HG02678 (cell line): Measurements from ENCODE around the gene PHF14.

Experiments used
- ATAC-seq: cut with Tn5 transposase; IDR thresholded peaks from one replicate; pipeline ENCODE4 v1.9.1; 2021; ENCODE audit warnings: mild to moderate bottlenecking, moderate library complexity; ENCODE audit not compliant: unreplicated experiment

Gene PHF14

GRCh38 chr7:11168650-11169170 lies 195.0 kb downstream of the PHF14 start:
- no peak for ATAC-seq

- no peak for ATAC-seq
These were observed 196.5 kb downstream of the PHF14 start for GRCh38 chr7:11170175-11170574.

DNA sequence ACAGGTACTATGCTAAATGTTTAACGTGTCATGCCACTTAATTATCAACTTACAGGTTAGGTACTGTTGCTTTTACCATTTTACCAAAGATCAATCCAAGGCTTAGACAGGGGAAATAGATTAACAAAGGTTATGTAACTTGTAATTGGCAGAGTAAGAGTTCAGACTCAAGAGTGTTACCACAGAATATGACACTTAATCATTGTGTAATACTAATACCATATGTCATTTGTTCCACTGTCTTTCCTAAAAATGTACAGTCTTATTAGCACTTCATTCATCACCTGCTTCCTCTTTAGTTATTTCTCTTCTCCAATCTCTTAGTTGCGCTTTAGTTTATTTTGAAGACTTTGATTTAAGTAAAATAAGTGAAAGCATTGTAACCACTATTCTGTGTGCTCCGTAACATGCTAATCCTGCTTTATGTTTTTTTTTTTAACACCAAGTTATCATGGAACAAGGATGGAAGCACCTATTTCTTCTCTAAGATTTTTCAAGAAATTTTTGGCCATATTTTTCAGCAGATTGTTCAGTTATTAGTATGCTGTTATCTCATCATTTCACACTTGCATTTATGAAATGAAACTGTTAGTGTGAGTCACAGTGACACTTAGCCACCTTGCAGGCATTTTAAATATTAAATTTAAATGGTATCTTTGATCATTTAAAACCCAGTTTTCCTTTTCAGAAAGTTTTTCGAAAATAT lies 197.3 kb downstream of the PHF14 start:
- no peak for ATAC-seq

GRCh38 chr7:11171569-11172192 lies 198.0 kb downstream of the PHF14 start:
- ATAC-seq: no peak

GRCh38 chr7:11172835-11173234 lies 199.2 kb downstream of the PHF14 start:
- ATAC-seq: no peak

- no peak for ATAC-seq
These were observed 201.7 kb downstream of the PHF14 start for GRCh38 chr7:11175371-11175770.

DNA sequence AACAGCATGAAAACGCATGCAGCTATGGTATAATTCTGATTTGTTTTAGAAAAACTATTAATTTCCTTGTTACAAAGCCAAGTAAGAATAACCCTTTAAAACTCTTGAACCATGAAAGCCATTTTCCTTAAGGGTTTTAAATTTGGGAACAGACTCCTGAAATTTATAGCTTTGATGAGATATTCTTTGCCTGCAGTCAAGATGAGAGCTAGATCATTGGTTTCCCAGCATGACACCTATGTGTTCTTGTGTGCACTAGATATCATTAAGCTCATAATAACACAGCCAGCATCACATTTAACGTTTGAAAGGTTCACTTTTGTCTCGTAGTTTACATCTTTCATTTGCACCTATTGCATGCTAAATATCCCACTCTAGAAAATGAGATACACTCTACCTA lies 202.2 kb downstream of the PHF14 start:
- no peak for ATAC-seq

DNA sequence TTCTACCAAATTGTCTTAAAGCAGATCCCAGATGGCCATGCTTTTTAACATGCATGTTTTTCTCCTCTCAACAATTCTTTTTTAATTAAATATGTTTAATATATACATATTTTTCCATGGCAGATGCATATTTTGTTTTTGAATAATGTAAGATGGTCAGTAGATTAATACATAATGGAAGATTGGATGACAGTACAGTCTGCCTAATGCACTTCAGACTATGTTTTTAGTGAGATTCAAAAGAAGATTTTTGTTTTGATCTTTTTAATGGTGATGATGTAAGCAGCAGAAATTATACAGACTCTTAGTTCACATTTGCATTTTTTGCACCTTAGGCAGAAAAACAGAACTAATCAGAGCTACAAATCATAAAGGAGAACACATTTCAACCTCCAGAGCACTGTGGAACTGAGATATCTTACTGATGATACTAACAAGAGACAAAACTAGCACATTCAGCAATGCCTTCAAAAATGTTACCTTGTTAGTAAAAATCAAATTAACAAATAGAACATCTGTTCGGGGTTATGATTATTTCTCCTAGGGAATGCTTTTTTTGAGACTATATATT lies 203.4 kb downstream of the PHF14 start:
- no peak for ATAC-seq

DNA sequence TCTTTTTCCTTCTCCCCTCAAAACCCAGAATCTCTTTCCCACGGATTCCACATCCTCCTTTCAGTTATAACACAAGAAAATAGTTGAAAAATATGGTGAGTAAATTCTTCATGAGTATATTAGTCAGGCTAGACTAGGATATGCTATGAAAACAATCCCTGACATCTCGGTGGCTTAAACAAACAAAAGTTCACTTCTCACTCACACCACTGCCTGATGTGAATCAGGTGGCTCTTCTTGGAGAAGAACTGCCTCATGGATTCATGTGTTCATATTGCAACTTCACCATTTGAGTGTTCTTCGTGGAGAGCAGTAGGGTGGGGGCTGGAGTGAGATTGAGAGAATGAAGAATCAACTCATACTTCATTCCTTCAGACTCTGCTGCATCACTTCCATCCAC lies 204.1 kb downstream of the PHF14 start:
- no peak for ATAC-seq

GRCh38 chr7:11181590-11181989 lies 207.9 kb downstream of the PHF14 start:
- no peak for ATAC-seq

DNA sequence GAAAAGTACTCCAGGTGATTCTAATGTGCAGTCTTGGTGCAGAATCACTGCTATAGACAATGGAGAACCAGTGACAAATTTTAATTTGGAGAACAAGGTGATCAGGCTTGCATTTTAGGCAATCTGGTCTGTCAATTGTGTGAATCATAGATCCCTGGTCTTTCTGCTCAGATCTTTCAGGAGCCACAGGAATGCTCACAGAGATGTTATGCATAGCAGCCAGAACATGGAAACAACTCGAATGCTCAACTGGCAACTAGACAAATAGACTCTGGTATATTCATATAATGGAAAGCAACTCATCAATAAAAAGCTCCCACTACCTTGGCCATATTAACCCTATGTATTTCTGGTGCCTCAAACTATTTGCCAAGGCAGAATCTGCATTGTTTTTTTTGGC lies 209.1 kb downstream of the PHF14 start:
- no peak for ATAC-seq

- ATAC-seq: no peak
These were observed 211.6 kb downstream of the PHF14 start for GRCh38 chr7:11185179-11185815.

GRCh38 chr7:11188529-11189310 lies 215.0 kb downstream of the PHF14 start:
- no peak for ATAC-seq

DNA sequence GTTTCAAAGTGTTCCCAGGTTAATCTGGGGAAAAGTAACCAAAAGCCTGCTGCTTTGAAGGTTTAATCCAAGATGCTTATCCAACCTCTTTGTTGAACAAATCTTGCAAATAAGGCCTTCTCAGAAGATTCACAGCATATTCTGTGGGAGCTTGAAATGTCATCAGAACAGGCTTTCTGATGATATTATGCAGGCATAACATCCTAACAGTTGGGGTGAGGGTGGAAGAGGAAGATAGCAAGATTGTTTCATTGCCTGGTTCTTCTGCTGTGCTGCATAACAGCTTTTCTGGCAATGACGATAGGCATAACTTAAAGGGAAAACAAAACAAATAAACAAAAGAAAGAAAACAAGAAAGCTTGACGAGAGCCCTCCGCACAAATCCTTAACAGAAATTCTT lies 217.4 kb downstream of the PHF14 start:
- no peak for ATAC-seq

GRCh38 chr7:11191574-11192220 lies 218.0 kb downstream of the PHF14 start:
- no peak for ATAC-seq

- ATAC-seq: no peak
These were observed 218.8 kb downstream of the PHF14 start for GRCh38 chr7:11192506-11192905.

DNA sequence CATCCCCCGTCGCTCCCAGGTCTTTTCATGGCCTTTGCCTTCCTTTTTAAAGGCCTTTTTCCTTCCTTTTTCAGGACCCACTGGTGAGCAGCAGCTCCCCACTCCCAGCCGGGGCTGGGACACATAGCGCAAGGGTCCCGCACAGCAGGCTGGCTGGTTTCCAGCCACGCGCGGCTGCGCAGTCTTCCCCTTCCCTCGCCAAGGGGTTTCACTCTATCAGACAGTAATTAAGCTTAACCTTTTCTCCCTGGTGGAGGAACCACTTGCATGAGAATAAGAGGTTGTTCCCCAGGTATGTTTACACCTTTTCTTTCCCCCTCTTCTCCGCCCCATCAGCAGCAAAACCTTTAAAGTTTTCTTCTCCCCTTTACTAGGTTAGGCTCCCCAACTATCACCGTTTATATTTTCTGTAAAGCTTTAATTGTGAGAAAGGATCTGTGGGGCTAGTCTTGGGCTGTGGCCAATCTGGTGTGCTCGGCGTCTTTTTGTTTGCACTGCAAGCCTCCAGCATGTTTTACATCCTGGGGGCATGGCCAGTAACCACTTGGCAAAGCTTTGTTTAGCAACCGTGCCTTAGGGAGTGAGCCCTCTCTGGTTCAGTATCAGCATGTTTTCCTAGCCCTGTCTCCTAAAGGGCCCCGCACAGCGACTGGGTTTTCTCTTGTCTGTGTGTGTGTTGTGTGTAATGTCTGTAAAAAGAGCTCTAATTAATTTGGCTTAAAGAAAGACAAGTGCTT lies 219.6 kb downstream of the PHF14 start:
- ATAC-seq: no peak

DNA sequence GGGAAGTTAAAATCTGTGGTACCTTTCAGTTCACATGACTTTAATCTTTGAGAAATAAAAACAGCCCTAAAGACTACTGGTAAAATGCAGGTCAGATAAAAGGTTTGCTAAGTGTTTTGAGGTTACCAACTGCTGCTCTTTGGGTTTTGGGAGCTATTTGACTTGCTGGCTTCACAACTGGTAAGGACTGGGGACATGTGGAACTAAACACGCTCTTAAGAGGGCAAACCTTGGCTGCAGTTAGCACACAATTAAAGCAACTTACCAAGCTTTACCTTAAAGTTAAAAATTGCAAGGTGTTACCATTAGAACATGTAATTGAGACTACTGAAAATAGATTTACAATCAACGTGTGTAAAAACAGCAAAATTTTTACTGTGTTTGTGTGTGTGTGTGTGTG lies 220.2 kb downstream of the PHF14 start:
- no peak for ATAC-seq

DNA sequence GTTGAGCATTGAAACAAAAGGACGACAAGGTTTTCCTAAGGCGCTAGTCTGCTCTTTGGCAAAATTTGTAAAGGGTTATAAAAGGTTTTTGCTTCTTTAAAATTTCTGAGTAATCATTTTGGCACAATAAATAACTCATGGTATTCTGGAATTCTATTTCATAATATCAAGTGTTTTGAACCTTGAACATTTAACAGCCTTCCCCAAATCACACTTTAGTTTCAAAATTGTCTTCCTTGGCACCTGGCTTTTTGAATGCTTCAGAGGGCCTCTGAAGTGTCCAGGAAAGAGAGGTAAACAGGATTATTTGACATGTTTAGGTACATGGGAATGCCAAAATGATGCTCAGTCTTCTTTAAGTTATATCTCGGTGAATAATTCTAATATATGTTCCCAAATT lies 220.8 kb downstream of the PHF14 start:
- ATAC-seq: no peak

DNA sequence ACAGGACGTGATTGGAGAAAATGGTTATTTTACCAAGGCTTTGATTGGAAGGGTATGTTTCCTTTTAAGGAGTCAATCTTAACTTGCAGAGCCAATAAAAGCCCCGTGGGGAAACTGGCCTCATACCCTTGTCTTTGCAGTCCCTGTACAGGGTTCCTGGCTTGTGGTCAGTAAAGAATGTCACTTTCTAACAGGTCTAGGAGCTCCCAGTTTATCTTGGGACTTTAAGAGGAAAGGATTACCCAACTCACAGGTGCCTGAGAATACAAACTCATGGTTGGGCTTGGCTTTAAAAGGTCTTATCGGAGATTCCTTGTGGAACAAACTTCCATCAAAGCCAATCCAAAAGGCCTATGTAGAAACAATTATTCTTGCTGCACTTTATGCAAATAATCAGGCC lies 221.8 kb downstream of the PHF14 start:
- no peak for ATAC-seq
